ENCODE results near the gene RAPGEF5.

The RAPGEF5 gene

GRCh38 chr7:22356701-22357310, at the start of gene RAPGEF5:
TSS of gene RAPGEF5 (minus strand) at chr7:22357154. CDS start at chr7:22357060, 94 bp downstream.
- peak; percentile 15 for TF ChIP-seq CTCF (conservative IDR thresholded peaks at IDR 0.05)
- TF ChIP-seq ZFX (IDR thresholded peaks at IDR 0.05): no peak
- H3K27ac ChIP-seq: peak within 1 kb of the TSS; percentile 67

- TF ChIP-seq CTCF (conservative IDR thresholded peaks at IDR 0.05) (no peak), ZFX (IDR thresholded peaks at IDR 0.05) (no peak)
- H3K27ac ChIP-seq: no peak overlapping the region
Observed at GRCh38 chr7:22406715-22407114, 49.8 kb upstream of the RAPGEF5 start.

- TF ChIP-seq ZFX (IDR thresholded peaks at IDR 0.05): no peak
- TF ChIP-seq CTCF (conservative IDR thresholded peaks at IDR 0.05): no peak
- H3K27ac ChIP-seq: no peak overlapping the region
Observed at GRCh38 chr7:22404421-22405023, 47.6 kb upstream of the RAPGEF5 start.

- TF ChIP-seq ZFX (IDR thresholded peaks at IDR 0.05) (no peak), CTCF (conservative IDR thresholded peaks at IDR 0.05) (no peak)
- H3K27ac ChIP-seq: no peak overlapping the region
Observed at GRCh38 chr7:22403344-22403743, 46.4 kb upstream of the RAPGEF5 start.

GRCh38 chr7:22402250-22402649, 45.3 kb upstream of the RAPGEF5 start:
- TF ChIP-seq CTCF (conservative IDR thresholded peaks at IDR 0.05): no peak
- TF ChIP-seq ZFX (IDR thresholded peaks at IDR 0.05): no peak
- no peak overlapping the region for H3K27ac ChIP-seq

- no peak for TF ChIP-seq CTCF (conservative IDR thresholded peaks at IDR 0.05)
- TF ChIP-seq ZFX (IDR thresholded peaks at IDR 0.05): no peak
- no peak overlapping the region for H3K27ac ChIP-seq
Observed at GRCh38 chr7:22400936-22401553, 44.1 kb upstream of the RAPGEF5 start.

GRCh38 chr7:22400150-22400814, 43.3 kb upstream of the RAPGEF5 start:
- no peak overlapping the region for H3K27ac ChIP-seq
- TF ChIP-seq CTCF (conservative IDR thresholded peaks at IDR 0.05) (no peak), ZFX (IDR thresholded peaks at IDR 0.05) (no peak)

All from C4-2B (cell line).